K562 (cell line): Measurements from ENCODE around the gene TP53BP2. TPM values are rescaled to one million over a fixed set of nuclear protein-coding genes. Genes with fewer than 3 reads are reported as not detected.
A peak's percentile ranks its signal among the peaks of the same experiment; 100 is the strongest.

Experiments used
- ARID1B ChIP-seq: fragments of 450-650 bp; IDR thresholded peaks from 2 replicates; pipeline ENCODE4 v1.6.1; 2016; ENCODE audit warnings: antibody characterized with exemption, mild to moderate bottlenecking, inconsistent platforms
- ARID2 ChIP-seq: fragments of 450-650 bp; IDR thresholded peaks from 2 replicates; pipeline ENCODE4 v1.6.1; 2017; ENCODE audit warnings: antibody characterized with exemption, mild to moderate bottlenecking
- BCLAF1 ChIP-seq, 2 experiments: fragments of 450-650 bp in 1 of 2; IDR thresholded peaks; 2 replicates each; pipeline ENCODE4 v1.6.1; 2011 to 2017; ENCODE audit warnings: low read depth in 2 of 2, antibody characterized with exemption in 1 of 2, borderline replicate concordance in 1 of 2, low read length in 1 of 2, mild to moderate bottlenecking in 1 of 2, mixed read lengths in 1 of 2; ENCODE audit not compliant: control insufficient read depth in 1 of 2
- CBX8 ChIP-seq: fragments of 200-600 bp; sonication (generic); IDR thresholded peaks from 2 replicates; pipeline ENCODE4 v1.6.1; 2012; ENCODE audit warnings: borderline replicate concordance, mixed run types, low read depth, mild to moderate bottlenecking, moderate library complexity, mixed read lengths, low read length, control low read depth, inconsistent platforms; ENCODE audit not compliant: poor library complexity, severe bottlenecking; ENCODE audit errors: extremely low read depth
- CEBPZ ChIP-seq: fragments of 150-350 bp; IDR thresholded peaks from 2 replicates; pipeline ENCODE4 v1.6.1; 2014; ENCODE audit warnings: low read depth, mild to moderate bottlenecking, low read length, borderline replicate concordance
- EZH2 ChIP-seq: IDR thresholded peaks from 2 replicates; pipeline ENCODE4 v1.6.1; 2012; ENCODE audit warnings: low read depth, mild to moderate bottlenecking, inconsistent platforms, low read length, borderline replicate concordance
- HNRNPH1 ChIP-seq: fragments of 200-400 bp; formaldehyde crosslinking; optimal IDR thresholded peaks from 2 replicates; pipeline ENCODE3; 2017; ENCODE audit warnings: low read depth, mild to moderate bottlenecking, low read length, moderate library complexity
- HSF4 ChIP-seq: fragments of 250-450 bp; sonication (Bioruptor Pico); IDR thresholded peaks from 2 replicates; pipeline ENCODE4 v2.1.2; 2022; ENCODE audit warnings: mild to moderate bottlenecking, moderate library complexity, borderline replicate concordance
- ILF3 ChIP-seq: fragments of 450-650 bp; IDR thresholded peaks from 2 replicates; pipeline ENCODE4 v1.6.1; 2018; ENCODE audit warnings: antibody characterized with exemption, mild to moderate bottlenecking, moderate library complexity, borderline replicate concordance
- KDM4B ChIP-seq, 2 experiments: fragments of 450-650 bp in 1 of 2; sonication (generic) in 1 of 2; IDR thresholded peaks; 2 replicates each; pipeline ENCODE4 v1.6.1; 2016 to 2017; ENCODE audit warnings: borderline replicate concordance in 2 of 2, antibody characterized with exemption in 1 of 2, low read depth in 1 of 2, mild to moderate bottlenecking in 1 of 2
- MECOM ChIP-seq: fragments of 250-450 bp; sonication (Bioruptor Pico); IDR thresholded peaks from 2 replicates; pipeline ENCODE4 v1.8.0; 2022; ENCODE audit warnings: inconsistent platforms
- MEF2D ChIP-seq: conservative IDR thresholded peaks from 2 replicates; pipeline ENCODE4 v1.6.1; 2016; ENCODE audit warnings: low read depth, missing genetic modification characterization, missing compliant biosample characterization
- PURB ChIP-seq: sonication (generic); formaldehyde crosslinking; IDR thresholded peaks from 2 replicates; pipeline ENCODE4 v1.9.0; 2021; ENCODE audit warnings: low read depth, mild to moderate bottlenecking, missing genetic modification reagents
- RAD21 ChIP-seq, 2 experiments: fragments of 250-450 bp in 1 of 2; fragments of 450-650 bp in 1 of 2; sonication (Bioruptor Pico) in 1 of 2; formaldehyde crosslinking in 1 of 2; IDR thresholded peaks in 1 of 2; conservative IDR thresholded peaks in 1 of 2; 2 replicates each; pipeline versions ENCODE4 v1.4.0 to v1.8.0; 2020 to 2022; ENCODE audit warnings: mild to moderate bottlenecking in 2 of 2, moderate library complexity in 1 of 2
- RBM22 ChIP-seq: fragments of 200-400 bp; formaldehyde crosslinking; IDR thresholded peaks from 2 replicates; pipeline ENCODE4 v1.6.1; 2018; ENCODE audit warnings: low read length, low read depth; ENCODE audit not compliant: poor library complexity, severe bottlenecking
- TAF15 ChIP-seq: fragments of 200-400 bp; formaldehyde crosslinking; IDR thresholded peaks from 2 replicates; pipeline ENCODE4 v1.6.1; 2017; ENCODE audit warnings: mild to moderate bottlenecking, low read depth, low read length, moderate library complexity
- TCF7 ChIP-seq: sonication (generic); IDR thresholded peaks from 2 replicates; pipeline ENCODE4 v1.6.1; 2016; ENCODE audit warnings: antibody characterized with exemption, borderline replicate concordance
- ZNF232 ChIP-seq: sonication (generic); formaldehyde crosslinking; IDR thresholded peaks from 2 replicates; pipeline ENCODE4 v1.8.0; 2022; ENCODE audit warnings: mild to moderate bottlenecking, missing genetic modification reagents
- ZNF699 ChIP-seq: fragments of 250-450 bp; sonication (Bioruptor Pico); IDR thresholded peaks from 2 replicates; pipeline ENCODE4 v1.8.0; 2021; ENCODE audit warnings: mild to moderate bottlenecking, moderate library complexity; ENCODE audit not compliant: insufficient replicate concordance
- ZNF76 ChIP-seq: fragments of 250-450 bp; sonication (Bioruptor Pico); IDR thresholded peaks from 2 replicates; pipeline ENCODE4 v1.4.0; 2020; ENCODE audit warnings: mild to moderate bottlenecking, moderate library complexity, borderline replicate concordance
- ZNF764 ChIP-seq: fragments of 250-450 bp; sonication (Bioruptor Pico); IDR thresholded peaks from 2 replicates; pipeline ENCODE4 v1.4.0; 2020; ENCODE audit warnings: low read depth, mild to moderate bottlenecking, moderate library complexity
- polyA plus RNA-seq, 8 experiments: library from polyadenylated mRNA; depleted of rRNA in 4 of 8; stranded (reverse) in 5 of 8; unstranded in 3 of 8; fragments of >200 nt; fragmentation: Nextera tagmentation in 2 of 8; fragmentation: Illumina TruSeq in 1 of 8; extraction: Ambion mirVana in 2 of 8; extraction: Trizol in 1 of 8; gene quantifications; 2 replicates each; pipeline versions ENCODE4 v1.2.1 to v1.2.3, GENCODE V29; 2011 to 2014; ENCODE audit warnings: inconsistent platforms in 1 of 8, missing spikeins in 1 of 8
- total RNA-seq, 7 experiments: library from RNA; depleted of rRNA in 6 of 7; stranded (reverse); fragments of >200 nt in 6 of 7; fragmentation: Illumina TruSeq in 2 of 7; extraction: Trizol in 2 of 7; gene quantifications; 2 replicates each; pipeline versions ENCODE4 v1.2.1 to v1.2.3, GENCODE V29; 2011 to 2021; ENCODE audit warnings: low replicate concordance in 1 of 7

Gene TP53BP2
- total and polyA plus RNA-seq, 9 of the 15 experiments (the other 6 are each of a cell fraction or from before 2014, with no cell fraction given): 17.0 to 69.6 (median 40.1) TPM

GRCh38 chr1:223811634-223812101, 34.1 kb downstream of the TP53BP2 start (continued):
- TF ChIP-seq RBM22 (no peak), HSF4 (CRISPR knock-in tag) (no peak), ARID2 (peak; percentile 77), ZNF699 (CRISPR knock-in tag) (no peak), ZNF232 (no peak), TAF15 (no peak), BCLAF1 (IDR thresholded peaks at IDR 0.05; ENCODE audit: borderline replicate concordance in 1 of 2, control insufficient read depth in 1 of 2, low read depth in 2 of 2, low read length in 1 of 2) (no peak), CBX8 (no peak), RAD21 (CRISPR knock-in tag; conservative IDR thresholded peaks at IDR 0.05 in 1 of 2, IDR thresholded peaks at IDR 0.05 in 1 of 2) (peak; percentile 96 to 98), ARID1B (0 out of 2 replicates have a peak, but pooled peaks have one; percentile 18), MECOM (CRISPR knock-in tag) (no peak), KDM4B (IDR thresholded peaks at IDR 0.05; ENCODE audit: borderline replicate concordance in 2 of 2, low read depth in 1 of 2) (0 out of 4 replicates have a peak, but pooled peaks of 1 of the 2 experiments have one; percentile 27), EZH2 (no peak), PURB (CRISPR knock-in tag) (no peak), ILF3 (0 out of 2 replicates have a peak, but pooled peaks have one; percentile 64), TCF7 (no peak), ZNF76 (CRISPR knock-in tag) (no peak), ZNF764 (no peak), HNRNPH1 (no peak), MEF2D (tag) (no peak), CEBPZ (no peak)
